ENCODE results near the gene FAM161B.

FAM161B gene

DNA sequence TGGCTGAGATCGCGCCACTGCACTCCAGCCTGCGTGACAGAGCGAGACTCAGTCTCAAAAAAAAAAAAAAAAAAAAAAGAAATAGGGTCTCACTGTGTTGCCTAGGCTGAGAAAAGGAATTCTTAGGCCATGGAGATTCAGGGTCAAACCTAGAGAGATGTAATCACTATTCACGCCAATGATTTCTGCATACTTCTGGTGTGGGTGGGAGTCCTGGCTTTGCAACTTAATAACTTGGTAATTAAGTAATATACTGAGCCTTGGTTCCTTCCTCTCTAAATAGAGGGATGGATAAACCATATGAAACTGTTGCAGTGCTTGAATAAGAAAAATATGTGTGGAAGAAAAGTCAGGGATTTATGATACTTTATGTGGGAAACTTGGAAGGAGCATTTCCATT lies 60.5 kb downstream of the FAM161B start:
- Histone ChIP-seq H3K9me3 (ENCODE audit: insufficient read depth, low read length) (no peaks in the 10 kb centered on the region), H3K36me3 (ENCODE audit: low read length) (peaks cover 12% of the 10 kb centered on the region; the same call in 1 of the 2 replicates), H3K4me3 (ENCODE audit: insufficient read depth, low read length, poor library complexity, severe bottlenecking) (no peak overlapping the region), H3K9me2 (replicated peaks; ENCODE audit: insufficient read depth, low read length) (no peaks in the 10 kb centered on the region), H2AFZ (ENCODE audit: low read depth, low read length, severe bottlenecking) (no peak overlapping the region), H3K9ac (ENCODE audit: low read length) (no peak overlapping the region), H3K27ac (ENCODE audit: low read depth, low read length) (no peak overlapping the region), H3K79me2 (ENCODE audit: insufficient read depth, low read length) (peaks cover 79% of the 10 kb centered on the region), H3F3A (ENCODE audit: insufficient read depth) (peaks cover 17% of the 10 kb centered on the region), H4K20me1 (ENCODE audit: low read depth, low read length) (peaks cover 6% of the 10 kb centered on the region; the same call in 1 of the 2 replicates), H3K4me2 (ENCODE audit: low read depth, low read length, poor library complexity, severe bottlenecking) (no peak overlapping the region), H3K27me3 (ENCODE audit: low read length) (no peaks in the 10 kb centered on the region)
- no peak for TF ChIP-seq EZH2phosphoT487 (conservative IDR thresholded peaks at IDR 0.05; ENCODE audit: low read length)

DNA sequence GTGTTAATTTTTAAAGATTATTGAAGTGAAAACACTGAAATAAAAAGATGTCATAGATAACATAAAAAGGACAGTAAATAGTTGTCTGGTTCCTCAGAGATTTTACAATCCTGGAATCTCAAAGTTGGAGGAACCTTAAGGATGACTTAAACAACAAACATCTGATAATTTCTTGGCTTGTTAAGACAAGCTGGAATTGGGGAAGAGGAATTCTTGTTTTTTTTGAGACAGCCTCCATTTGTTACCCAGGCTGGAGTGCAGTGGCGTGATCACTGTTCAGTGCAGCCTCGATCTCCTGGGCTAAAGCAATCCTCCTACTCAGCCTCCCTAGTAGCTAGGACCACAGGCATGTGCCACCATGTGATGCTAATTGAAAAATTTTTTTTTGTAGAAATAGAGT lies 60.9 kb downstream of the FAM161B start:
- Histone ChIP-seq H2AFZ (ENCODE audit: low read depth, low read length, severe bottlenecking) (no peak overlapping the region), H3K9me2 (replicated peaks; ENCODE audit: insufficient read depth, low read length) (no peaks in the 10 kb centered on the region), H3F3A (ENCODE audit: insufficient read depth) (peaks cover 19% of the 10 kb centered on the region), H3K79me2 (ENCODE audit: insufficient read depth, low read length) (peaks cover 79% of the 10 kb centered on the region), H3K9ac (ENCODE audit: low read length) (no peak overlapping the region), H3K27me3 (ENCODE audit: low read length) (no peaks in the 10 kb centered on the region), H3K27ac (ENCODE audit: low read depth, low read length) (no peak overlapping the region), H3K4me3 (ENCODE audit: insufficient read depth, low read length, poor library complexity, severe bottlenecking) (peak overlapping the region; percentile 75), H4K20me1 (ENCODE audit: low read depth, low read length) (peaks cover 6% of the 10 kb centered on the region; the same call in 1 of the 2 replicates), H3K9me3 (ENCODE audit: insufficient read depth, low read length) (no peaks in the 10 kb centered on the region), H3K4me2 (ENCODE audit: low read depth, low read length, poor library complexity, severe bottlenecking) (peak overlapping the region; percentile 96), H3K36me3 (ENCODE audit: low read length) (peaks cover 10% of the 10 kb centered on the region; the same call in 1 of the 2 replicates)
- TF ChIP-seq CTCF (IDR thresholded peaks at IDR 0.05; ENCODE audit: insufficient read depth, low read length, poor library complexity, severe bottlenecking): no peak

- no peaks in the 10 kb centered on the region for H3K9me3 ChIP-seq (ENCODE audit: insufficient read depth, low read length)
- no peak overlapping the region; the same call in 1 of the 2 replicates for H3K27ac ChIP-seq (ENCODE audit: low read depth, low read length)
- H3K9me2 ChIP-seq (replicated peaks; ENCODE audit: insufficient read depth, low read length): no peaks in the 10 kb centered on the region
- no peaks in the 10 kb centered on the region for H3K27me3 ChIP-seq (ENCODE audit: low read length)
- peaks cover 23% of the 10 kb centered on the region for H3F3A ChIP-seq (ENCODE audit: insufficient read depth)
- H2AFZ ChIP-seq (ENCODE audit: low read depth, low read length, severe bottlenecking): no peak overlapping the region
- TF ChIP-seq EZH2phosphoT487 (conservative IDR thresholded peaks at IDR 0.05; ENCODE audit: low read length) (no peak), CTCF (IDR thresholded peaks at IDR 0.05; ENCODE audit: insufficient read depth, low read length, poor library complexity, severe bottlenecking) (no peak)
- peaks cover 6% of the 10 kb centered on the region; the same call in 1 of the 2 replicates for H4K20me1 ChIP-seq (ENCODE audit: low read depth, low read length)
- H3K79me2 ChIP-seq (ENCODE audit: insufficient read depth, low read length): peaks cover 77% of the 10 kb centered on the region
- peak overlapping the region; percentile 96 for H3K4me2 ChIP-seq (ENCODE audit: low read depth, low read length, poor library complexity, severe bottlenecking)
- H3K4me3 ChIP-seq (ENCODE audit: insufficient read depth, low read length, poor library complexity, severe bottlenecking): peak overlapping the region; percentile 75
- H3K9ac ChIP-seq (ENCODE audit: low read length): peak overlapping the region; percentile 92
- H3K36me3 ChIP-seq (ENCODE audit: low read length): peaks cover 5% of the 10 kb centered on the region; the same call in 1 of the 2 replicates
Observed at GRCh38 chr14:73888460-73888725, 61.5 kb downstream of the FAM161B start.

GRCh38 chr14:73887694-73888459 lies 62.0 kb downstream of the FAM161B start:
- no peak for TF ChIP-seq EZH2phosphoT487 (conservative IDR thresholded peaks at IDR 0.05; ENCODE audit: low read length)
- TF ChIP-seq CTCF (IDR thresholded peaks at IDR 0.05; ENCODE audit: insufficient read depth, low read length, poor library complexity, severe bottlenecking): no peak
- Histone ChIP-seq H2AFZ (ENCODE audit: low read depth, low read length, severe bottlenecking) (no peak overlapping the region), H3K9me2 (replicated peaks; ENCODE audit: insufficient read depth, low read length) (no peaks in the 10 kb centered on the region), H3K27me3 (ENCODE audit: low read length) (no peaks in the 10 kb centered on the region), H4K20me1 (ENCODE audit: low read depth, low read length) (peaks cover 6% of the 10 kb centered on the region; the same call in 1 of the 2 replicates), H3K9me3 (ENCODE audit: insufficient read depth, low read length) (no peaks in the 10 kb centered on the region), H3K36me3 (ENCODE audit: low read length) (no peaks in the 10 kb centered on the region), H3K4me3 (ENCODE audit: insufficient read depth, low read length, poor library complexity, severe bottlenecking) (peak overlapping the region; percentile 75), H3K79me2 (ENCODE audit: insufficient read depth, low read length) (peaks cover 72% of the 10 kb centered on the region), H3F3A (ENCODE audit: insufficient read depth) (peaks cover 23% of the 10 kb centered on the region), H3K9ac (ENCODE audit: low read length) (peak overlapping the region; percentile 92), H3K27ac (ENCODE audit: low read depth, low read length) (peak overlapping the region; percentile 65; the same call in 1 of the 2 replicates), H3K4me2 (ENCODE audit: low read depth, low read length, poor library complexity, severe bottlenecking) (peak overlapping the region; percentile 96)

Data from SU-DHL-6 (cell line).